Small intestine (tissue), 7 donors: Measurements from ENCODE around the gene PTPN11. TPM values are rescaled to one million over a fixed set of nuclear protein-coding genes. Genes with fewer than 3 reads are reported as not detected.

Source experiments
- DNase-seq, 2 donors: peaks; one replicate each; pipeline versions ENCODE4 v3.0.0 to v3.0.0-alpha.2; 2013
- FAIRE-seq: peaks from 2 replicates; lab custom pipeline; 2012; peaks lifted over from hg19 to GRCh38; lab: Jason Lieb, UNC
- H3K27ac ChIP-seq, 3 donors: one replicate each; pipeline ENCODE4 v1.5.1; 2013; ENCODE audit warnings: low read length in 2 of 3, mild to moderate bottlenecking in 2 of 3, control low read depth in 1 of 3, inconsistent platforms in 1 of 3, low read depth in 1 of 3, moderate library complexity in 1 of 3
- H3K27me3 ChIP-seq, 3 donors: one replicate each; pipeline ENCODE4 v1.6.1; 2013; ENCODE audit warnings: low read length in 3 of 3, inconsistent platforms in 1 of 3; ENCODE audit not compliant: control insufficient read depth in 3 of 3, insufficient read depth in 3 of 3
- H3K36me3 ChIP-seq, 3 donors: one replicate each; pipeline ENCODE4 v1.6.1; 2013; ENCODE audit warnings: low read length in 3 of 3, inconsistent platforms in 1 of 3, low read depth in 1 of 3, mild to moderate bottlenecking in 1 of 3, moderate library complexity in 1 of 3; ENCODE audit not compliant: control insufficient read depth in 3 of 3, insufficient read depth in 2 of 3
- H3K4me1 ChIP-seq, 3 donors: one replicate each; pipeline ENCODE4 v1.6.1; 2013; ENCODE audit warnings: low read length in 2 of 3, inconsistent platforms in 1 of 3, low read depth in 1 of 3, mild to moderate bottlenecking in 1 of 3, moderate library complexity in 1 of 3; ENCODE audit not compliant: control insufficient read depth in 3 of 3, insufficient read depth in 2 of 3
- H3K4me3 ChIP-seq, 3 donors: one replicate each; pipeline ENCODE4 v1.5.1; 2013; ENCODE audit warnings: low read length in 3 of 3, control low read depth in 1 of 3, inconsistent platforms in 1 of 3, low read depth in 1 of 3, mild to moderate bottlenecking in 1 of 3, moderate library complexity in 1 of 3
- H3K9me3 ChIP-seq, 2 donors: one replicate each; pipeline ENCODE4 v1.6.1; 2013; ENCODE audit warnings: low read depth in 1 of 2, low read length in 1 of 2; ENCODE audit not compliant: control insufficient read depth in 2 of 2, insufficient read depth in 1 of 2
- WGBS, 3 donors: extraction: QIAGEN DNeasy Blood & Tissue Kit; methylation state at CpG; one replicate each; pipeline ENCODE4 v1.1.7; 2013; 5-methylcytosine and 5-hydroxymethylcytosine counted together
- polyA plus RNA-seq, 4 donors: library from polyadenylated mRNA; stranded (reverse) in 3 of 4; unstranded in 1 of 4; fragments of 200-250 nt in 3 of 4; fragments of 120-200 nt in 1 of 4; gene quantifications; one replicate each; pipeline versions ENCODE4 v1.2.1 to v1.2.3, GENCODE V29; 2013
- donor health status: healthy with polysubstance abuse.
- donor health status: control.
- donor health status: control.
- donor health status: Bipolar disorder and iron deficiency.
- donor health status: healthy.

Gene PTPN11
- polyA plus RNA-seq, 4 donors = 22.7 to 53.0 (median 28.2) TPM

GRCh38 chr12:112489456-112489855 lies 70.7 kb downstream of the PTPN11 start:
- 93 to 95% (median 94%) methylated on average over 6 of the region's 6 CpGs for WGBS, 3 donors
- Histone ChIP-seq H3K27ac (no peak overlapping the region), H3K4me1 (no peaks in the 10 kb centered on the region), H3K36me3 (peaks cover 9 to 43% (median 13%) of the 10 kb centered on the region in 3 donors), H3K27me3 (no peaks in the 10 kb centered on the region), H3K9me3 (no peaks in the 10 kb centered on the region), H3K4me3 (no peak overlapping the region)
- FAIRE-seq (no peak), DNase-seq (no peak)

GRCh38 chr12:112496496-112496895 lies 77.7 kb downstream of the PTPN11 start:
- H3K36me3 ChIP-seq = peaks cover 5 to 19% (median 8%) of the 10 kb centered on the region in 3 donors
- no peak overlapping the region for H3K4me3 ChIP-seq
- FAIRE-seq (no peak), DNase-seq (no peak)
- H3K27me3 ChIP-seq = no peaks in the 10 kb centered on the region
- 86 to 88% (median 86%) methylated on average over 3 of the region's 3 CpGs for WGBS, 3 donors
- no peaks in the 10 kb centered on the region for H3K4me1 ChIP-seq
- H3K27ac ChIP-seq = no peak overlapping the region
- H3K9me3 ChIP-seq = no peaks in the 10 kb centered on the region

DNA sequence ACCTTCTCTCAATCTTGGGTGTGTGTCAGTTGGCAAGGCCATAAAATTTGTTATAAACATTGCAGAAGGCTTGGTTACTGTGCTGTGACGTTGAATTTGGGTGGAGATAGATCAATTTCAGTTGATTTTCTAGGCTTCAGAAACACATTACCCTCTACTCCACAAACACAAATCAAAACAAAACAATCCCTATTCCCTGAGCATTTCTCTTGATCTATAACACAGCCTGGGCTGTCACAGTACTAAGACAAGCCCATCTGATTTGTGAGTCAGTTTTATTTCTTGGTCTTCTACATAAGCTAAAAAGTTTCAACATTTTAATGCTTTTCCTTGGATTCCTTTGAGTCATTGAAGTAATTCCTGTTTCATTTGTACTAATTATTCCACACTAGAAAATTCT lies 79.8 kb downstream of the PTPN11 start:
- Histone ChIP-seq H3K4me3 (no peak overlapping the region), H3K4me1 (no peaks in the 10 kb centered on the region), H3K27ac (no peak overlapping the region), H3K36me3 (peaks cover 5 to 16% (median 12%) of the 10 kb centered on the region in 3 donors), H3K27me3 (no peaks in the 10 kb centered on the region), H3K9me3 (no peaks in the 10 kb centered on the region)
- DNase-seq (no peak), FAIRE-seq (no peak)
- WGBS, 3 donors = 79 to 86% (median 82%) methylated on average over 1 of the region's 1 CpG

DNA sequence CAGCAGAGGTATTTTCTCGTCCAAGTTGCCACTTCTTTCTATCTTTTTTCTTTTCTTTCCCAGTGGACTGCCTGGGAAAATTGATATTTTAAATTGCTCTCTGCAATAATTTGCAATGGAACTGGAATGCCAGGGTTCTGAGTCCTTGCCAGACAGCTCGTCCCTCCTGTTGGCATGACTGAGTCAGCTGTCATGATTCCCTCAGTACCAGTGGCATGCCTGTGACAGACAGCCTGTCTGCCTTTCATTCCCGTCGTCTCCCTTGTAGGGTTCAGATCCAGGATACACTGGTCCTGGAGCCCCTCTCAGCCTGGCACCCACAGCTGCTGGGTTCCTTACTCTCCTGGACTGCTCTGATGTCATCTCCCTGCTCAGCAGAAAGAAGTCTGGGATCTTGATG lies 84.8 kb downstream of the PTPN11 start:
- no peaks in the 10 kb centered on the region for H3K4me1 ChIP-seq
- DNase-seq = no peak
- no peaks in the 10 kb centered on the region for H3K27me3 ChIP-seq
- no peak overlapping the region for H3K27ac ChIP-seq
- 84 to 90% (median 88%) methylated on average over 4 of the region's 4 CpGs for WGBS, 3 donors
- peaks cover 0 to 5% of the 10 kb centered on the region in 2 donors for H3K9me3 ChIP-seq
- H3K36me3 ChIP-seq = peaks cover 6 to 33% (median 20%) of the 10 kb centered on the region in 3 donors
- H3K4me3 ChIP-seq = no peak overlapping the region
- no peak for FAIRE-seq

GRCh38 chr12:112506513-112507166 lies 87.9 kb downstream of the PTPN11 start:
- Histone ChIP-seq H3K27ac (no peak overlapping the region), H3K4me3 (no peak overlapping the region), H3K9me3 (peaks cover 0 to 5% of the 10 kb centered on the region in 2 donors), H3K27me3 (no peaks in the 10 kb centered on the region), H3K4me1 (no peaks in the 10 kb centered on the region), H3K36me3 (peaks cover 6 to 31% (median 20%) of the 10 kb centered on the region in 3 donors)
- DNase-seq (no peak), FAIRE-seq (no peak)
- 96 to 98% (median 96%) methylated on average over 6 of the region's 6 CpGs for WGBS, 3 donors

DNA sequence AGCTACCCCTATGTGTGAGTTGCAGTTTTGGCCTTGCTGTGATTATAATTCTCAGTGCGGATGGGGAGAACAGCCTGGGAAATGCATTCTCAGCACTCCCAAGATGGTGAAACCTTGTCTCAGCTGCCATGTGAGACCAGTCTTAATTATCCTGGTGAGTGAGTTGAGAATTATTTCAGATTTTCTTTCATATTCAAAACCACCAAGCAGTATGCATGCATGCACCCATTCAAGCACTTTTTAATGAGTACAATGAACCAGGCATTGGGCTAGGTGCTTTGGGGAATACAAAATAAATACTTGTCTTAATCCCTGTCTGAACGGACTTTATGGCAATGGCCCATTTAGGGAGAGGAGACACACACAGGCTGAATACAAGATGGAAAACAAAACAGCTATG lies 94.7 kb downstream of the PTPN11 start:
- Histone ChIP-seq H3K4me3 (no peak overlapping the region), H3K36me3 (peaks cover 0 to 6% (median 1%) of the 10 kb centered on the region in 3 donors), H3K27me3 (no peaks in the 10 kb centered on the region), H3K9me3 (no peaks in the 10 kb centered on the region), H3K4me1 (no peaks in the 10 kb centered on the region), H3K27ac (no peak overlapping the region)
- no peak for FAIRE-seq
- 78 to 96% (median 85%) methylated on average over 2 of the region's 2 CpGs for WGBS, 3 donors
- no peak for DNase-seq

GRCh38 chr12:112514456-112514855 lies 95.7 kb downstream of the PTPN11 start:
- no peaks in the 10 kb centered on the region for H3K9me3 ChIP-seq
- FAIRE-seq (no peak), DNase-seq (no peak)
- no peak overlapping the region for H3K27ac ChIP-seq
- H3K4me1 ChIP-seq = no peaks in the 10 kb centered on the region
- H3K36me3 ChIP-seq = peaks cover 0 to 6% (median 0%) of the 10 kb centered on the region in 3 donors
- WGBS, 3 donors = 97 to 98% (median 98%) methylated on average over 5 of the region's 5 CpGs
- no peaks in the 10 kb centered on the region for H3K27me3 ChIP-seq
- no peak overlapping the region for H3K4me3 ChIP-seq

- Histone ChIP-seq H3K4me3 (no peak overlapping the region), H3K9me3 (no peaks in the 10 kb centered on the region), H3K36me3 (peaks cover 0 to 6% (median 0%) of the 10 kb centered on the region in 3 donors), H3K4me1 (no peaks in the 10 kb centered on the region), H3K27ac (no peak overlapping the region), H3K27me3 (no peaks in the 10 kb centered on the region)
- FAIRE-seq = no peak
- 79 to 82% (median 82%) methylated on average over 9 of the region's 9 CpGs for WGBS, 3 donors
- no peak for DNase-seq
Measured at GRCh38 chr12:112514926-112515642, 96.3 kb downstream of the PTPN11 start.
